Activated CD4-positive, alpha-beta T cell treated with anti-CD3 and anti-CD28 coated beads, Interleukin-2, amount 10 ng/mL, durations not matched to agents 7 days and 5 days (primary cell): ENCODE measurements around the gene OR52L1. TPM values are rescaled to one million over a fixed set of nuclear protein-coding genes. Genes with fewer than 3 reads are reported as not detected.

ENCODE experiments used
- total RNA-seq, 2 experiments: library from RNA; stranded (reverse); gene quantifications; one replicate each; pipeline ENCODE4 v1.2.3, GENCODE V29; 2021

Gene OR52L1
- total RNA-seq, 2 experiments from 2014 or later = not detected

Other genes starting within 250 kb of the OR52L1 start
- 1 to 10 TPM in 1 of 2 experiments, under 1 TPM in 1; 0.89 to 1.1 TPM for gene OR52N4, start 232.7 kb downstream of the OR52L1 start, total RNA-seq
- not detected for gene OR52N5, start 203.6 kb downstream of the OR52L1 start, total RNA-seq
- not detected for gene OR52N1, start 195.7 kb downstream of the OR52L1 start, total RNA-seq
- gene OR52N2, start 178.1 kb downstream of the OR52L1 start, total RNA-seq = not detected
- not detected for gene OR52E6, start 145.1 kb downstream of the OR52L1 start, total RNA-seq
- not detected for gene OR52E8, start 129.3 kb downstream of the OR52L1 start, total RNA-seq
- not detected for gene OR52E4, start 106.4 kb downstream of the OR52L1 start, total RNA-seq
- not detected for gene OR52E5, start 93.8 kb downstream of the OR52L1 start, total RNA-seq
- not detected for gene OR56A3, start 44.7 kb downstream of the OR52L1 start, total RNA-seq
- not detected for gene OR56A5, start 18.5 kb downstream of the OR52L1 start, total RNA-seq
- gene OR56A4, start 20.0 kb upstream of the OR52L1 start, total RNA-seq = not detected
- not detected for gene OR56A1, start 43.8 kb upstream of the OR52L1 start, total RNA-seq
- not detected for gene OR56B4, start 120.7 kb upstream of the OR52L1 start, total RNA-seq
- not detected for gene OR52B2, start 183.3 kb upstream of the OR52L1 start, total RNA-seq
- not detected for gene OR52W1, start 212.2 kb upstream of the OR52L1 start, total RNA-seq
- not detected for gene C11orf42, start 218.6 kb upstream of the OR52L1 start, total RNA-seq
- 10 to 100 TPM; 22.2 to 24.5 TPM for gene FHIP1B, start 247.7 kb upstream of the OR52L1 start, total RNA-seq